IMR-90 (cell line): ENCODE results near the gene PRUNE2. TPM values are rescaled to one million over a fixed set of nuclear protein-coding genes. Genes with fewer than 3 reads are reported as not detected.

ENCODE experiments used
- ATAC-seq: fragments of 200-7000 bp; cut with Tn5 transposase; 2 replicates; pipeline ENCODE4 v1.9.1; 2020; ENCODE audit warnings: low read depth, mild to moderate bottlenecking, moderate library complexity
- BruUV-seq: library from RNA; stranded (reverse); fragments of 400-500 nt; replicated peaks from 2 replicates; lab custom pipeline; 2021; lab: Mats Ljungman, UMichigan
- CTCF ChIA-PET: fragments of 300-600 bp; formaldehyde crosslinking; extraction: SDS; loops from one replicate; lab custom pipeline; 2021; ENCODE audit warnings: antibody characterized with exemption; lab: Yijun Ruan, JAX
- POLR2A ChIA-PET: fragments of 300-600 bp; sonication (Branson Sonifier 250); formaldehyde crosslinking; loops from one replicate; lab custom pipeline; 2022; ENCODE audit warnings: antibody characterized with exemption; ENCODE audit not compliant: unreplicated experiment; lab: Charles Lee
- DNase-seq: peaks from one replicate; pipeline ENCODE4 v3.0.0; 2013
- H2AFZ ChIP-seq: replicated peaks from 2 replicates; pipeline ENCODE3; 2013; ENCODE audit warnings: low read length, mild to moderate bottlenecking; ENCODE audit not compliant: poor library complexity
- H2AK5ac ChIP-seq: 2 replicates; pipeline ENCODE4 v1.6.1; 2013; ENCODE audit warnings: low read depth, low read length, inconsistent platforms
- H2AK9ac ChIP-seq: replicated peaks from 2 replicates; pipeline ENCODE3; 2013; ENCODE audit warnings: mild to moderate bottlenecking, low read depth, low read length, moderate library complexity; ENCODE audit not compliant: poor library complexity
- H2BK120ac ChIP-seq: 2 replicates; pipeline ENCODE4 v1.6.1; 2013; ENCODE audit warnings: low read depth, low read length, inconsistent platforms
- H2BK15ac ChIP-seq: 3 replicates; pipeline ENCODE4 v1.6.1; 2013; ENCODE audit warnings: low read depth, low read length, inconsistent platforms
- H2BK20ac ChIP-seq: 2 replicates; pipeline ENCODE4 v1.6.1; 2013; ENCODE audit warnings: low read depth, mild to moderate bottlenecking, inconsistent platforms, low read length, moderate library complexity
- H2BK5ac ChIP-seq: 2 replicates; pipeline ENCODE4 v1.6.1; 2013; ENCODE audit warnings: mild to moderate bottlenecking, low read depth, low read length, inconsistent platforms; ENCODE audit not compliant: poor library complexity, severe bottlenecking
- H3K14ac ChIP-seq: replicated peaks from 2 replicates; pipeline ENCODE4 v1.6.1; 2013; ENCODE audit warnings: low read depth, low read length, inconsistent platforms
- H3K18ac ChIP-seq: 2 replicates; pipeline ENCODE4 v1.6.1; 2013; ENCODE audit warnings: low read depth, low read length, control low read depth
- H3K23ac ChIP-seq: 2 replicates; pipeline ENCODE4 v1.6.1; 2013; ENCODE audit warnings: low read depth, low read length, inconsistent platforms
- H3K27ac ChIP-seq: 2 replicates; pipeline ENCODE4 v1.5.1; 2013; ENCODE audit warnings: mild to moderate bottlenecking, control low read depth, low read length; ENCODE audit not compliant: insufficient read depth
- H3K27me3 ChIP-seq: 2 replicates; pipeline ENCODE4 v1.6.1; 2013; ENCODE audit warnings: low read length; ENCODE audit not compliant: control insufficient read depth, insufficient read depth
- H3K36me3 ChIP-seq: 2 replicates; pipeline ENCODE4 v1.6.1; 2013; ENCODE audit warnings: low read length, mixed read lengths; ENCODE audit not compliant: control insufficient read depth, insufficient read depth
- H3K4ac ChIP-seq: 2 replicates; pipeline ENCODE4 v1.6.1; 2013; ENCODE audit warnings: low read depth, low read length, inconsistent platforms
- H3K4me1 ChIP-seq: 2 replicates; pipeline ENCODE4 v1.6.1; 2013; ENCODE audit warnings: low read length, mixed read lengths; ENCODE audit not compliant: control insufficient read depth, insufficient read depth
- H3K4me2 ChIP-seq: 2 replicates; pipeline ENCODE4 v1.6.1; 2013; ENCODE audit warnings: low read depth, mild to moderate bottlenecking, control low read depth, low read length, moderate library complexity
- H3K4me3 ChIP-seq: 2 replicates; pipeline ENCODE4 v1.5.1; 2013; ENCODE audit warnings: low read depth, mild to moderate bottlenecking, control low read depth, low read length, moderate library complexity; ENCODE audit not compliant: insufficient read depth
- H3K56ac ChIP-seq: 2 replicates; pipeline ENCODE4 v1.6.1; 2013; ENCODE audit warnings: low read length, inconsistent platforms; ENCODE audit not compliant: insufficient read depth; ENCODE audit errors: extremely low read depth
- H3K79me1 ChIP-seq, 2 experiments: 2 replicates each; pipeline ENCODE4 v1.6.1; 2013; ENCODE audit warnings: low read length in 2 of 2, inconsistent platforms in 1 of 2, low read depth in 1 of 2
- H3K9ac ChIP-seq: 2 replicates; pipeline ENCODE4 v1.6.1; 2013; ENCODE audit warnings: low read depth, low read length, control low read depth
- H3K9me1 ChIP-seq: 2 replicates; pipeline ENCODE4 v1.6.1; 2013; ENCODE audit warnings: low read length, inconsistent platforms; ENCODE audit not compliant: insufficient read depth
- H3K9me3 ChIP-seq: 2 replicates; pipeline ENCODE4 v1.6.1; 2013; ENCODE audit warnings: low read length; ENCODE audit not compliant: control insufficient read depth, insufficient read depth
- H4K20me1 ChIP-seq: 2 replicates; pipeline ENCODE4 v1.6.1; 2013; ENCODE audit warnings: low read length, inconsistent platforms; ENCODE audit not compliant: insufficient read depth
- H4K5ac ChIP-seq: 2 replicates; pipeline ENCODE4 v1.6.1; 2013; ENCODE audit warnings: mild to moderate bottlenecking, low read depth, low read length, control low read depth
- H4K8ac ChIP-seq, 2 experiments: 2 replicates each; pipeline ENCODE4 v1.6.1; 2013; ENCODE audit warnings: low read depth in 2 of 2, low read length in 2 of 2, control low read depth in 1 of 2, inconsistent platforms in 1 of 2
- H4K91ac ChIP-seq: 2 replicates; pipeline ENCODE4 v1.6.1; 2013; ENCODE audit warnings: low read depth, low read length, inconsistent platforms; ENCODE audit not compliant: insufficient read depth
- BHLHE40 ChIP-seq: fragments of 150-350 bp; IDR thresholded peaks from 2 replicates; pipeline ENCODE4 v1.6.1; 2016; ENCODE audit warnings: mild to moderate bottlenecking, low read depth, low read length
- CEBPB ChIP-seq: IDR thresholded peaks from 2 replicates; pipeline ENCODE4 v1.6.1; 2012; ENCODE audit warnings: low read depth, low read length, improper control_type of control experiment
- CHD1 ChIP-seq: IDR thresholded peaks from 2 replicates; pipeline ENCODE4 v1.6.1; 2012; ENCODE audit warnings: low read depth, low read length, improper control_type of control experiment
- ELK1 ChIP-seq: fragments of 150-350 bp; IDR thresholded peaks from 2 replicates; pipeline ENCODE4 v1.6.1; 2016; ENCODE audit warnings: low read depth, mild to moderate bottlenecking, low read length, moderate library complexity, borderline replicate concordance
- FOS ChIP-seq: fragments of 150-350 bp; IDR thresholded peaks from 2 replicates; pipeline ENCODE4 v1.6.1; 2016; ENCODE audit warnings: low read depth, low read length
- MAZ ChIP-seq: IDR thresholded peaks from 2 replicates; pipeline ENCODE4 v1.6.1; 2012; ENCODE audit warnings: low read depth, mild to moderate bottlenecking, low read length, improper control_type of control experiment, moderate library complexity, borderline replicate concordance
- MXI1 ChIP-seq: IDR thresholded peaks from 2 replicates; pipeline ENCODE4 v1.6.1; 2012; ENCODE audit warnings: low read depth, mild to moderate bottlenecking, low read length, moderate library complexity, borderline replicate concordance
- NFE2L2 ChIP-seq: fragments of 150-350 bp; IDR thresholded peaks from 2 replicates; pipeline ENCODE4 v1.6.1; 2016; ENCODE audit warnings: low read depth, mild to moderate bottlenecking, low read length
- RAD21 ChIP-seq: IDR thresholded peaks from 2 replicates; pipeline ENCODE4 v1.6.1; 2012; ENCODE audit warnings: low read length, improper control_type of control experiment
- RCOR1 ChIP-seq: IDR thresholded peaks from 2 replicates; pipeline ENCODE4 v1.6.1; 2012; ENCODE audit warnings: mild to moderate bottlenecking, low read length, improper control_type of control experiment; ENCODE audit not compliant: insufficient replicate concordance
- RFX5 ChIP-seq: IDR thresholded peaks from 2 replicates; pipeline ENCODE4 v1.8.0; 2012; ENCODE audit warnings: low read depth, mild to moderate bottlenecking, low read length, moderate library complexity
- SMC3 ChIP-seq: fragments of 150-350 bp; IDR thresholded peaks from 2 replicates; pipeline ENCODE4 v1.6.1; 2016; ENCODE audit warnings: low read depth, mild to moderate bottlenecking, antibody characterized with exemption, low read length, moderate library complexity
- USF2 ChIP-seq: fragments of 150-350 bp; IDR thresholded peaks from 2 replicates; pipeline ENCODE4 v1.6.1; 2017; ENCODE audit warnings: mild to moderate bottlenecking, antibody characterized with exemption, low read length, low read depth
- WGBS, 2 experiments: methylation state at CpG; one replicate each; pipeline versions ENCODE4 v1.1.5 to v1.1.7; 2013; ENCODE audit warnings: missing lambda C conversion rate in 2 of 2; ENCODE audit not compliant: insufficient read length in 1 of 2; ENCODE audit errors: extremely low coverage in 2 of 2; 5-methylcytosine and 5-hydroxymethylcytosine counted together
- dilution Hi-C: fragments of 300-500 bp; cut with HindIII; formaldehyde crosslinking; loops from one replicate; pipeline ENCODE4 v1.14.3; 2018; ENCODE audit warnings: low sequenced_read_pairs; ENCODE audit not compliant: unreplicated experiment
- in situ Hi-C: fragments of 300-500 bp; cut with MboI; formaldehyde crosslinking; loops from 3 replicates; pipeline ENCODE4 v1.14.3; 2019; ENCODE audit warnings: low sequenced_read_pairs, inconsistent platforms, mixed read lengths
- intact Hi-C: fragments of 100-400 bp; cut with micrococcal nuclease; formaldehyde crosslinking; loops from 2 replicates; pipeline ENCODE4 v1.10.0; 2022
- polyA plus RNA-seq, 3 experiments: library from polyadenylated mRNA; depleted of rRNA; stranded (reverse); fragments of >200 nt; gene quantifications; 2 replicates each; pipeline ENCODE4 v1.2.3, GENCODE V29; 2012; ENCODE audit warnings: low replicate concordance in 1 of 3
- total RNA-seq: library from RNA; depleted of rRNA; stranded (reverse); fragments of >200 nt; gene quantifications from 2 replicates; pipeline ENCODE4 v1.2.3, GENCODE V29; 2012
- TF ChIP-seq, protein P1 (sequence below): conservative IDR thresholded peaks from 2 replicates; pipeline ENCODE4 v1.5.1; 2012; ENCODE audit warnings: mild to moderate bottlenecking, low read depth, low read length, improper control_type of control experiment

The PRUNE2 gene
- total and polyA plus RNA-seq, 2 of the 4 experiments (the other 2 are of a cell fraction) = 0.70 to 1.6 TPM

DNA sequence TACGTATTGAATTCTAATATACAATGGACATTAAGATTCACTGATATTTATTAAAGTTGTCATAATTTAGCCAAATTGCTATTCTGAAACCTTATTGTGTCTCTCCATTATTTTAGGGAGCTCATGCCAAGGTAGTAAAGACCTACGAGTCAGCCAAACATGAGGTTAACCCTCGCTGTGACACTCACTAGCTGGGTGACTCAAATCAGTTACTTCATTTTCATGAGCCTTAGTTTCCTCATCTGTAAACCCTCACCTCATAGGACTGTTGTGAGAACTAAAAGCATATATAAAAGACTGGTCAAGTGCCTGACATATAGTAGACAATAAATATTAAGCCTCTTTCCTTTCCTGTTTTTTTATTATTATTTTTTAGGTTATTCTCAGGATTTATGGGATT, 185.7 kb downstream of the PRUNE2 start:
- DNase-seq = no peak
- Histone ChIP-seq H3K27ac (no peak overlapping the region), H3K4ac (no peak overlapping the region), H4K91ac (no peak overlapping the region), H3K9ac (no peak overlapping the region), H2BK120ac (no peak overlapping the region), H3K4me3 (no peak overlapping the region), H3K27me3 (no peaks in the 10 kb centered on the region; the same call in 1 of the 2 replicates), H3K9me1 (no peaks in the 10 kb centered on the region), H4K5ac (no peak overlapping the region), H2AK5ac (no peak overlapping the region), H2BK15ac (no peak overlapping the region), H3K79me1 (no peaks in the 10 kb centered on the region), H3K18ac (no peak overlapping the region), H3K4me1 (no peaks in the 10 kb centered on the region), H4K20me1 (no peaks in the 10 kb centered on the region), H3K36me3 (no peaks in the 10 kb centered on the region), H3K9me3 (no peaks in the 10 kb centered on the region), H2BK20ac (no peak overlapping the region), H2AK9ac (no peak overlapping the region), H2BK5ac (no peak overlapping the region), H3K23ac (no peak overlapping the region), H3K14ac (no peak overlapping the region), H2AFZ (no peak overlapping the region), H4K8ac (no peak overlapping the region), H3K56ac (no peak overlapping the region), H3K4me2 (no peak overlapping the region)
- TF ChIP-seq SMC3 (no peak), FOS (no peak), ELK1 (no peak), BHLHE40 (no peak), MAZ (no peak), RAD21 (no peak), NFE2L2 (no peak), RCOR1 (no peak), CHD1 (no peak), RFX5 (no peak), USF2 (no peak), CEBPB (no peak), MXI1 (no peak)
- TF ChIP-seq, protein P1, sequence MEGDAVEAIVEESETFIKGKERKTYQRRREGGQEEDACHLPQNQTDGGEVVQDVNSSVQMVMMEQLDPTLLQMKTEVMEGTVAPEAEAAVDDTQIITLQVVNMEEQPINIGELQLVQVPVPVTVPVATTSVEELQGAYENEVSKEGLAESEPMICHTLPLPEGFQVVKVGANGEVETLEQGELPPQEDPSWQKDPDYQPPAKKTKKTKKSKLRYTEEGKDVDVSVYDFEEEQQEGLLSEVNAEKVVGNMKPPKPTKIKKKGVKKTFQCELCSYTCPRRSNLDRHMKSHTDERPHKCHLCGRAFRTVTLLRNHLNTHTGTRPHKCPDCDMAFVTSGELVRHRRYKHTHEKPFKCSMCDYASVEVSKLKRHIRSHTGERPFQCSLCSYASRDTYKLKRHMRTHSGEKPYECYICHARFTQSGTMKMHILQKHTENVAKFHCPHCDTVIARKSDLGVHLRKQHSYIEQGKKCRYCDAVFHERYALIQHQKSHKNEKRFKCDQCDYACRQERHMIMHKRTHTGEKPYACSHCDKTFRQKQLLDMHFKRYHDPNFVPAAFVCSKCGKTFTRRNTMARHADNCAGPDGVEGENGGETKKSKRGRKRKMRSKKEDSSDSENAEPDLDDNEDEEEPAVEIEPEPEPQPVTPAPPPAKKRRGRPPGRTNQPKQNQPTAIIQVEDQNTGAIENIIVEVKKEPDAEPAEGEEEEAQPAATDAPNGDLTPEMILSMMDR = no peak
- ChIA-PET CTCF (no interaction called here), POLR2A (no interaction called here)
- ATAC-seq = no peak
- intact Hi-C loops (loop anchor here (10.0 kb wide), 1 partner anchor 65 kb away; no protein-coding TSS in a partner anchor), in situ Hi-C loops (loop anchor here (25.0 kb wide), 1 partner anchor 833 kb away; the partner anchor contains the start of gene PCSK5), dilution Hi-C loops (no loop called here)
- no TSS peak for BruUV-seq
- no CpG with 5 or more reads among the region's 3 CpGs for WGBS, 2 experiments
